Heart right ventricle (tissue), 16 donors: ENCODE data around the gene ZNF618. TPM values are rescaled to one million over a fixed set of nuclear protein-coding genes. Genes with fewer than 3 reads are reported as not detected.

Source experiments
- ATAC-seq, 8 donors: fragments of 200-7000 bp; cut with Tn5 transposase; one replicate each; pipeline ENCODE4 v1.9.1; 2020; ENCODE audit warnings: mild to moderate bottlenecking in 8 of 8, moderate library complexity in 8 of 8, moderate number of reproducible peaks in 1 of 8
- DNase-seq, 2 donors: peaks; one replicate each; pipeline ENCODE4 v3.0.0-alpha.2; 2020
- H3K27ac ChIP-seq, 10 donors: fragments of 200-600 bp; sonication (generic) in 2 of 10; one replicate each; pipeline versions ENCODE4 v1.5.0 to v1.8.0; 2020 to 2022; ENCODE audit warnings: mild to moderate bottlenecking in 3 of 10
- H3K27me3 ChIP-seq, 7 donors: fragments of 200-600 bp; one replicate each; pipeline ENCODE4 v1.8.0; 2021 to 2022; ENCODE audit warnings: mild to moderate bottlenecking in 2 of 7
- H3K36me3 ChIP-seq, 9 donors: fragments of 200-600 bp; sonication (generic) in 1 of 9; one replicate each; pipeline versions ENCODE4 v1.5.0 to v1.8.0; 2020 to 2022; ENCODE audit warnings: mild to moderate bottlenecking in 2 of 9
- H3K4me1 ChIP-seq, 9 donors: fragments of 200-600 bp; sonication (generic) in 1 of 9; one replicate each; pipeline versions ENCODE4 v1.5.0 to v1.8.0; 2020 to 2022; ENCODE audit warnings: mild to moderate bottlenecking in 4 of 9
- H3K4me3 ChIP-seq, 10 donors: fragments of 200-600 bp; sonication (generic) in 2 of 10; one replicate each; pipeline versions ENCODE4 v1.5.0 to v1.8.0; 2020 to 2022; ENCODE audit warnings: mild to moderate bottlenecking in 7 of 10, moderate library complexity in 2 of 10
- H3K9me3 ChIP-seq, 11 donors: fragments of 200-600 bp in 10 of 11; sonication (generic) in 2 of 11; one replicate each; pipeline versions ENCODE4 v1.5.0 to v1.8.0; 2013 to 2022; ENCODE audit warnings: mild to moderate bottlenecking in 2 of 11, control low read depth in 1 of 11, moderate library complexity in 1 of 11
- CTCF ChIP-seq, 9 donors: fragments of 200-600 bp; sonication (generic) in 2 of 9; IDR thresholded peaks; one replicate each; pipeline versions ENCODE4 v1.5.0 to v1.8.0; 2021 to 2022; ENCODE audit warnings: antibody characterized with exemption in 9 of 9, mild to moderate bottlenecking in 5 of 9, moderate library complexity in 1 of 9
- WGBS, 2 donors: extraction: QIAGEN DNeasy Blood & Tissue Kit; methylation state at CpG; one replicate each; pipeline ENCODE4 v1.1.7; 2013; ENCODE audit warnings: inconsistent platforms in 1 of 2; 5-methylcytosine and 5-hydroxymethylcytosine counted together
- intact Hi-C, 10 donors: fragments of 100-400 bp; cut with DNase I; formaldehyde crosslinking; loops; one replicate each; pipeline versions ENCODE4 v1.11.1 to v1.14.2; 2022
- polyA plus RNA-seq, 2 donors: library from polyadenylated mRNA; stranded (reverse); fragments of 200-250 nt; gene quantifications; one replicate each; pipeline ENCODE4 v1.2.3, GENCODE V29; 2013
- total RNA-seq, 10 donors: library from RNA; stranded (reverse); fragmentation: NEBNext Ultra II Directional in 3 of 10; extraction: Animal tissue kit (Norgen Biotek cat#: 25700) in 3 of 10; gene quantifications; one replicate each; pipeline versions ENCODE4 v1.2.1 to v1.2.4, GENCODE V29; 2021 to 2023
- donor health status: Arrhythmogenic right ventricular cardiomyopathy.
- donor health status: ischemic (EF 13 %, LVEDD 7.1; RV severe dilation, severe dysfunction).
- donor health status: healthy with polysubstance abuse.
- donor health status: DM: no; HTN: yes; CAD: no.
- donor health status: DM: no; HTN: no; CAD: no.
- donor health status: ischemic (EF 25% LVEDD 6.9; RV normal size, moderate dysfunction).
- donor health status: ischemic (EF 25% LVEDD 5.7; RV mildly dilated, moderate dysfunction).
- donor health status: healthy.
- donor health status: DM: yes; HTN: yes; CAD: no.
- donor health status: Ischemic cardiomyopathy.
- donor health status: ischemic (EF 35%, LVEDD 5.7; RV mildly dilated, moderate dysfunction).
- donor health status: nonischemic (EF 11% LVEDD 7.7; RV severe dilation, severe dysfunction).
- donor health status: DM: yes; HTN: yes; CAD: no.
- donor health status: PGD.
- donor health status: ischemic (EF 29% LVEDD 5.4; RV normal size, mild dysfunction).
- donor health status: nonischemic (EF 23%, LVEDD 6.1; RV moderate dilation, normal function).

The ZNF618 gene
- total and polyA plus RNA-seq, 12 donors = 0.59 to 2.5 (median 1.6) TPM

GRCh38 chr9:114051706-114052105 is 175.6 kb downstream of the ZNF618 start:
- 86 to 89% methylated on average over 7 of the region's 7 CpGs for WGBS, 2 donors
- H3K9me3 ChIP-seq = no peaks in the 10 kb centered on the region
- ATAC-seq (no peak), DNase-seq (no peak)
- H3K27ac ChIP-seq = no peak overlapping the region
- H3K27me3 ChIP-seq = no peaks in the 10 kb centered on the region
- H3K4me3 ChIP-seq = no peak overlapping the region
- no peak for TF ChIP-seq CTCF (IDR thresholded peaks at IDR 0.05)
- H3K4me1 ChIP-seq = no peaks in the 10 kb centered on the region
- H3K36me3 ChIP-seq = peaks cover 0 to 54% (median 4%) of the 10 kb centered on the region in 9 donors
- intact Hi-C loops = no loop called here

GRCh38 chr9:114053246-114054005 is 177.3 kb downstream of the ZNF618 start:
- TF ChIP-seq CTCF (IDR thresholded peaks at IDR 0.05) = no peak
- DNase-seq (no peak), ATAC-seq (no peak)
- 95 to 97% methylated on average over 8 of the region's 8 CpGs for whole genome bisulfite sequencing, 2 donors
- no peaks in the 10 kb centered on the region for H3K4me1 ChIP-seq
- no peaks in the 10 kb centered on the region for H3K27me3 ChIP-seq
- no peak overlapping the region for H3K27ac ChIP-seq
- no peaks in the 10 kb centered on the region for H3K9me3 ChIP-seq
- intact Hi-C loops = no loop called here
- H3K4me3 ChIP-seq = no peak overlapping the region
- peaks cover 0 to 47% (median 0%) of the 10 kb centered on the region in 9 donors for H3K36me3 ChIP-seq

DNA sequence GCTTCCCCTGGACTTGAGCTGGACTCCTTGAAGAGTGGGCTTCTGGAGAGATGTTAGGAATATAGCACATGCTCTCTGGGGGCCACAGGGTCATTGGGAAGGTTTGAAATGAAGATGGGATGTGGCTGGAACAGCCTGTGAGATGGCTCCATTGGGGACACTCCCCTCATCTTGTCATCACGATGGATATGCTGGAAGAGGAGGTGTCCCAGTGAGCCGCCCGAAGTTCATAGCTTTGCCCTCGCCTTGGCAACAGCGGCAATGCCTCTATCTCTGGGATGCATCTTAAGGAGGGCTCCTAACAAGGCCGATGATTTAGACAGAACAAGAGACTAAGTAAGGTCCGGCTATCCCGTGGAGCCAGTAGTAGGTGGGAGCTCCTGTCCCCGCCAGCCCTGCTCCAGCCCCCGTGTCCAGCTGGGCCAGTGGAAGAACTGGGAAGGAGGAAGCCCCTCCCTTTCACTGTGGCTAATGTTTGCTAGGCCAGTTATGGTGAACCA is 178.1 kb downstream of the ZNF618 start:
- intact Hi-C loops = no loop called here
- H3K4me3 ChIP-seq = no peak overlapping the region
- H3K9me3 ChIP-seq = no peaks in the 10 kb centered on the region
- no peaks in the 10 kb centered on the region for H3K27me3 ChIP-seq
- no peak for ATAC-seq
- peaks cover 0 to 8% (median 4%) of the 10 kb centered on the region in 9 donors for H3K4me1 ChIP-seq
- DNase-seq = no peak
- no peak for TF ChIP-seq CTCF (IDR thresholded peaks at IDR 0.05)
- 82 to 87% methylated on average over 10 of the region's 10 CpGs for WGBS, 2 donors
- H3K36me3 ChIP-seq = peaks cover 0 to 39% (median 0%) of the 10 kb centered on the region in 9 donors
- no peak overlapping the region for H3K27ac ChIP-seq

- Histone ChIP-seq H3K4me1 (peaks cover 0 to 16% (median 8%) of the 10 kb centered on the region in 9 donors), H3K27me3 (no peaks in the 10 kb centered on the region), H3K27ac (no peak overlapping the region), H3K4me3 (no peak overlapping the region), H3K9me3 (no peaks in the 10 kb centered on the region), H3K36me3 (peaks cover 0 to 31% (median 0%) of the 10 kb centered on the region in 9 donors)
- WGBS, 2 donors = 94 to 95% methylated on average over 18 of the region's 18 CpGs
- TF ChIP-seq CTCF (IDR thresholded peaks at IDR 0.05) = no peak
- ATAC-seq (no peak), DNase-seq (no peak)
- intact Hi-C loops = no loop called here
Measured at GRCh38 chr9:114055061-114055460, 179.0 kb downstream of the ZNF618 start.
